ENCODE data around the gene DYRK3.

The DYRK3 gene

GRCh38 chr1:206680279-206680678, 44.9 kb downstream of the DYRK3 start:
- no peak for DNase-seq (ENCODE audit: low read depth)
- TF ChIP-seq CTCF (conservative IDR thresholded peaks at IDR 0.05; ENCODE audit: control insufficient read depth, insufficient read depth, low read depth, low read length) = no peak
- H3K4me3 ChIP-seq (ENCODE audit: control insufficient read depth, low read depth, low read length) = no peak overlapping the region

GRCh38 chr1:206681359-206681758, 46.0 kb downstream of the DYRK3 start:
- DNase-seq (ENCODE audit: low read depth) = no peak
- no peak for TF ChIP-seq CTCF (conservative IDR thresholded peaks at IDR 0.05; ENCODE audit: control insufficient read depth, insufficient read depth, low read depth, low read length)
- H3K4me3 ChIP-seq (ENCODE audit: control insufficient read depth, low read depth, low read length) = no peak overlapping the region

GRCh38 chr1:206682111-206682510, 46.8 kb downstream of the DYRK3 start:
- no peak overlapping the region for H3K4me3 ChIP-seq (ENCODE audit: control insufficient read depth, low read depth, low read length)
- TF ChIP-seq CTCF (conservative IDR thresholded peaks at IDR 0.05; ENCODE audit: control insufficient read depth, insufficient read depth, low read depth, low read length) = no peak
- peak; percentile 51 for DNase-seq (ENCODE audit: low read depth)

- DNase-seq (ENCODE audit: low read depth) = no peak
- H3K4me3 ChIP-seq (ENCODE audit: control insufficient read depth, low read depth, low read length) = no peak overlapping the region
- TF ChIP-seq CTCF (conservative IDR thresholded peaks at IDR 0.05; ENCODE audit: control insufficient read depth, insufficient read depth, low read depth, low read length) = no peak
Observed at GRCh38 chr1:206683313-206683712, 48.0 kb downstream of the DYRK3 start.

- no peak for DNase-seq (ENCODE audit: low read depth)
- no peak for TF ChIP-seq CTCF (conservative IDR thresholded peaks at IDR 0.05; ENCODE audit: control insufficient read depth, insufficient read depth, low read depth, low read length)
- H3K4me3 ChIP-seq (ENCODE audit: control insufficient read depth, low read depth, low read length) = peak overlapping the region; percentile 54
Observed at GRCh38 chr1:206684003-206684402, 48.7 kb downstream of the DYRK3 start.

- H3K4me3 ChIP-seq (ENCODE audit: control insufficient read depth, low read depth, low read length) = peak within 1 kb of the TSS; percentile 96
- DNase-seq (ENCODE audit: low read depth) = peak; percentile 66
- no peak for TF ChIP-seq CTCF (conservative IDR thresholded peaks at IDR 0.05; ENCODE audit: control insufficient read depth, insufficient read depth, low read depth, low read length)
Observed at GRCh38 chr1:206684478-206685333, 49.4 kb downstream of the DYRK3 start, which contains the start of gene MAPKAPK2. TSS of gene MAPKAPK2 (plus strand) at chr1:206684905. CDS start at chr1:206685230, 325 bp downstream.
